ENCODE measurements around the gene CELF3.

The CELF3 gene

DNA sequence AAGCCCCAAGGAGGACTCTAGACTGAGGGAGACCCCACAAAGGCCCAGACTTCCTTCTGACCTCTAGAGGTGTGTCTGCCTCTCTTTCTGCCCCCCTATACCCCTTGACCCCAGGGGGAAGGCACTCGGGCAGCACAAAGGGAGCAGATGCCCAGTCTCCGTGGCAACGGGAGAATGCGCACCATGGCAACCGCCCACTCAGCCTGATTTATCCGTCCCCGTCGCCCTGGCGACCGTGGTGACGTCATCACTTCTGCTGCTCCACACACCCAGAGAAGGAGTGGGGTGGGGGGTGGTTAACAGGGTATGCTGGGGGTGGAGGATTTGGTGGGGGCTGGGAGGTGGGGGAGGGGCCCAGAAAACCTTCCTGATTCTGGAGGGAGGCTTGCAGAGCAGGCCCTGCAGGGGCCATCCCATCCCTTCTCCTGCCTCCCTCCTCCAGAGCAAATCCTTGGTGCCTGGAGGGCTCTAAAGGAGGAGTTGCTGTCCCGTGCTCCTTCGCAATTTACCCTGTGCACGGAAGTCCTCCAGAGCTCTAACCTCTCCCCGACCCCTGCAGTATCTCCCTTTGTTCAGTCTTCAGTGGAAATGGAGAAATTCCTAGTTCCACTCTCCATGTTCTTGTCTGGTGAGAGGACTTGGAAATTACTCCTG lies 6.3 kb downstream of the CELF3 start:
- TF ChIP-seq, protein P1, sequence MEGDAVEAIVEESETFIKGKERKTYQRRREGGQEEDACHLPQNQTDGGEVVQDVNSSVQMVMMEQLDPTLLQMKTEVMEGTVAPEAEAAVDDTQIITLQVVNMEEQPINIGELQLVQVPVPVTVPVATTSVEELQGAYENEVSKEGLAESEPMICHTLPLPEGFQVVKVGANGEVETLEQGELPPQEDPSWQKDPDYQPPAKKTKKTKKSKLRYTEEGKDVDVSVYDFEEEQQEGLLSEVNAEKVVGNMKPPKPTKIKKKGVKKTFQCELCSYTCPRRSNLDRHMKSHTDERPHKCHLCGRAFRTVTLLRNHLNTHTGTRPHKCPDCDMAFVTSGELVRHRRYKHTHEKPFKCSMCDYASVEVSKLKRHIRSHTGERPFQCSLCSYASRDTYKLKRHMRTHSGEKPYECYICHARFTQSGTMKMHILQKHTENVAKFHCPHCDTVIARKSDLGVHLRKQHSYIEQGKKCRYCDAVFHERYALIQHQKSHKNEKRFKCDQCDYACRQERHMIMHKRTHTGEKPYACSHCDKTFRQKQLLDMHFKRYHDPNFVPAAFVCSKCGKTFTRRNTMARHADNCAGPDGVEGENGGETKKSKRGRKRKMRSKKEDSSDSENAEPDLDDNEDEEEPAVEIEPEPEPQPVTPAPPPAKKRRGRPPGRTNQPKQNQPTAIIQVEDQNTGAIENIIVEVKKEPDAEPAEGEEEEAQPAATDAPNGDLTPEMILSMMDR (IDR thresholded peaks at IDR 0.05): no peak

DNA sequence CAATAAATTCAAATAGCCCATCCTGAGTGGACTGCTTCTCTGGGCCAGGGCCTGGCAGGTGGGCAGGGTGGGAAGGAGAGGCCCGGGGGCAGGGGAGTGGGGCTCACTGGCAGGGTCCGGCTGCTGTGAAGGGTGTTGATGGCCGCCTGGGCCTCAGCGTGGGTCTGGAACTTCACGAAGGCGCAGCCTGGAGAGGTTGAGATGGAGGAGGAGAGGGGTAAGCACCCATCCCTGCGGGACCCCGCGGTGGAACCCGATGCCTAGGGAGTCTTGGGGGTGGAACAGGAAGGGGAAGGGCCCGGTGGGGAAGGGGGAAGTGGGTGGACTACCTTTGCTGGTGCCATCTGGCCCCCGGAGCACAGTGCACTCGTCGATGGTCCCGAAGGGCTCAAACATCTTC lies 7.7 kb downstream of the CELF3 start:
- TF ChIP-seq, protein P1 (IDR thresholded peaks at IDR 0.05): no peak

DNA sequence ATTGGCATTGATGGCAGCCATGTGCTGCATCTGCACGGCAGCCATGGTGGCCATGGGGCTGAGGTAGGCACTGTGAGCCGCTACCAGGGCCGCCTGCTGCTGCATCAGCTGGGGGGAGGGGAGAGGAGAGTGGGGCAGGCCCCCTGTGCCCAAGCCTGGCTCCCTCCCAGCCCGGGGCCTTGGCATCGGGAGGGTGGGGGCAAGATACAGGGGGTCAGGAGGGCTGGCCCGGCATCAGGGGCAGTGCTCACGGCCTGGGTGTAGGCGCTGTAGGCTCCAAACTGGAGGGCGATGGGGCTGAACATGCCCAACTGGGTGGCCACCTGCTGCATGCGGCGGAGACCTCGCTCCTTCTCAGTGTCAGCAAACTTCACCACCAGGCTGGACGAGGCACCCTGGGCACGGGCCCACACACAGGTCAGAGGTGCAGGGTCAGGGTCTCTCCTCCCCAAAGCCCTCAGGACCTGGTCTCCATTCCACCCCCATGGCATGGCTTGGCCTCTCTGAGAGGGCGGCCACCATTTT lies 9.0 kb downstream of the CELF3 start:
- TF ChIP-seq, protein P1 (IDR thresholded peaks at IDR 0.05): no peak

DNA sequence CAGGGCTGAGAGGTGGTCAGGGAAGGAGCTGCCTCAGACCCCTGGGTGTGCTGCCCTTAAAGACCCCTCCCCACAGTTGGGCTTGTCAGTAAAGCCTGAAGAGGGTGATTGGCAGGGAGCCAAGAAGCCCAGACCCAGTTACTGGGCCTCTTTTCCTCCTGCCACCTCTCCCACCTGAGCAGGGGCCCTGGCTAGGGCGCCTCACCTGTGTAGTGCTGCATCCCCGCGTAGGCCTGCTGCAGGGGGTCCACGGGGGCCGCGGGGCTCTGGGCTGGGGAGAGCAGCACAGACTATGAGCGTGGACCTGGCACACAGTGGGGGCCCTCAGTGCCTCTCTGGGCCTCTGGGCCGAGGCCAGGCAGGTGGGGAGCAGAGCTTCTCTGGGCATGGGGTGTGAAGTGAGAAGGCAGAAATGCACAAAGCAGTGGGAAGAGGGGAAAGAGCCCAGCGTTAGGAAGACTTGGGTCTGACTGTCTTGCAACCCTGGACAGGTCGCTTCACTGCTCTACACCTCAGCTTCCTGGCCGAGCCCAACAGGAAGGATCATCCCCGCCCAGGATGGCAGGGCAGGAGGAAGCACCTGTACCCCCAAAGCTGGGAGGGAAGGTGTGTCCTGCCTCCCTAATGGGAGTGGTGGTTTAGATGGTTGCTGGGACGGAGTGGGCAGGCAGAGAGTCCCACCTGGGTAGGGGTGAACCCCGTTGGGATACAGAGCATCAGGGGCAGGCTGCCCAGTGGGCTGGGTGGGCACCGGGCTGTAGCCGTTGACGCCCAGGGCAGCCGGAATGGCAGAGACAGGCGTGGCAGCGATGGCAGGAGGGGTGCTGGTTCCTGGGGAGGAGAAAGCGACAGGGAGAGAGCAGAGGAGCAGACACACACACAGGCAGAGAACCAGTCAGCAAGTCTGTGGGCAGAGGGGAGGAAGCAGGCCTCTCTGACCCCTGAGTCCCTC lies 9.9 kb downstream of the CELF3 start:
- TF ChIP-seq, protein P1 (IDR thresholded peaks at IDR 0.05): no peak

DNA sequence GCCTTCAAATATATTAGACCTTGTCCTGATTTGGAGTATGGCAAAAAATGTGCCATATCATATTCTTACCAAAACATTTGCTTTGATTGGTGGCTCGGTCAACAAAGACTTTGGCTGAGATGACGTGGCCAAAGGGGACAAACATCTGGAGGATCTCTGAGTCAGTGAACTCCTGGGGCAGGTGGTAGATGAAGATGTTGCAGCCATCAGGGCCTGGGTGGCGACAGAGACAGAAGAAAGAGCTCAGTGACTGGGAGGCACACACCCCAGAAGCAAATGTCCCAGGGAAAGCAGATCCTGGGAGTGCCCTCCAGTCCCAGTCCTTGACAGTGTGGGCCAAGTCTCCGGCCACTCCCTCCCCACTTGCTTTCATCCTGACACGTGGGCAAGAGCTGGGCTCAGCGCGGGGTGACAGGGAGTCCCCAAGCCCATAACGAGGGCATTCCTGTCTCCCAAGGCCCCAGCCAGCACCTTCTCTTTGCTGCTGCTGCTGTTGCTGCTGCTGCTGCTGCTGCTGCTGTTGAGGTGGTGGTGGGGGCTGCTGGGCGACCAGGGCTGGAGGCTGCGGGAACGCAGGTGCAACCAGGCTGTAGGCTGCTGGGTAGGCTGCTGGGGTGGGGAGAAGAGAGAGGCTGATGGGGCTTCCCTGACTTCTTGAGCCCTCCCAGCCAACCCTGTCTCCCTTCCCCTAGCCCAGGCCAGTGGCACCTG lies 10.7 kb downstream of the CELF3 start:
- TF ChIP-seq, protein P1 (IDR thresholded peaks at IDR 0.05): no peak

DNA sequence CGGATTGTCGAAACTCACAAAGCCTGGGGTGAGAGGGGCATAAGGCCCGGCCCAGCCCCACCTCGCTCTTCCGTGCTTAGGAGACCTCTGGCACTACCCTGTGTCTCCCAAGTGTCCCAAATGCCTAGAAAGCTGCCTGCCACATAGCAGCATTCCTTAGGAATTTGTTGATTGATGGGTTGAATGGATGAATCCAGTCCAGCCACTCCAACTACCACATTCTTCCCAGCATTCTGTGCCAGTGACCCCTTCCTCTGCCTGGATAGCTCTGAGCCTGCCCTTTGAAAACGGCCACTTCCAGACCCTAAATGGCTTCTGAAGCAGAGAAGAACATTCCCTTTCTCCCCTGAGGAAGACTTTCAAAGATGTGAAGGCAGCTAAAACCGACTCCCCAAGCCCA lies 11.5 kb downstream of the CELF3 start:
- TF ChIP-seq, protein P1 (IDR thresholded peaks at IDR 0.05): no peak

DNA sequence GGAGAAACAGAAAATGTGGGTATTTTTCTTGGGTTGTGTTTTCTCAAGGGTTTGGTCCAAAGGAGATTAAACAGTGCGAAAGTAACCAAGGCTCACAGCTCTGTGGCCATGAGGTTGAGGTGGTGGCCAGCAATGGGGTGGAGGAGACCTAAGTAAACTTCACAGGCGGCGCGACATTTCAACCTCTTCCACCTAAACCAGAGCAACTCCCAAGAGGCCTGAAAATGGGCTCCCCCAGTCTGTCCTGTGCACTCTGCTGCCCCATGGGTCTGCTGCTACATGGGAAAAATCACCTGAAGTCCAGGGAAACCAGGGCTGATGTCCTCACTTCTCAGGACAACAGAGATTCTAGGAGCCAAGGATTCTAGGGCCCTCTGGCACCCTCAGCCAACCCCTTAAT lies 12.4 kb downstream of the CELF3 start:
- TF ChIP-seq, protein P1 (IDR thresholded peaks at IDR 0.05): no peak

Measured in LNCAP (cell line).